ENCODE data around the gene MAPK8.

Gene MAPK8

DNA sequence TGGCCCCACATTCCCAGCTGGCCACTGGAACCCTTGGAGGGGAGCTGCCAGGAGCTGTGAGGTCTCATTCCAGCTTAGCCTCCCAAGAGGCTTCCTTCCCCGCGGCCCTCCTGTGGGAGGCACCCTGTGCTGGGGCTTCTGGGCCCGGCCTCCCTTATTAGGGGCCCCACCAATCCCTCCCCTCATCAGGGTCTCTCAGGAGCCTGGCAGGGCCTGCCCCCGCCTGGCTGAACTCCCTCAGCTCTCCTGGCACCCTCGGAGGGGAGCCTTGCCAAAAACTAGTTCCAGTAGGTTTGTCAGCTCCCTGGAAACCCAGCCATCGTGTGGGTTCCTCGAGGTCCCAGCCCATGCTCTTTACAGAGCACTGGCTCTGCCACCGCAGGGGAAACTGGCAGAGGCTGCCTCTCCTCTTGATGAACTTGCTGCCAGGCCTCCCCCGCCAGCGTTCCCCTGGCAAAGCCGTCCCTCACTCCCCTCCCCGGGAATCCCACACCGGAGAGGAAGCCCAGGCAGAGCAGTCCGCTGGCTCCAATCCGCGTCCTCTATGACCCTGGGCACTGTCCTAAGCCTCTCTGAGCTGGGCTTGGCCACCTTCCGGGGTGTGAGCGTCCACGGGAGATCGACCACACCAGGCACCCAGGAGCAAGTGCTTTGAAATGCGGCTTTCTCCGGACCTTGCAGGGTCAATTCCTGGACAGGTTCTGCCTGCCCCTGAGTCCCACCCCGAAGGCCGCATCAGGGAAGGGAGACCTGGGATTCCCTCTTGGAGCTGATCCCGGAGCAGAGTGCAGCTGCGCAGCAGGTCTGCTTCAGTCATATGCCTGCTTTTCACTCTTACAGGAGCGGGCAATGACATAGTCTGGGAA, 158.6 kb downstream of the MAPK8 start:
- no peak for DNase-seq

- no peak for DNase-seq
Measured at GRCh38 chr10:48465860-48466521, 159.5 kb downstream of the MAPK8 start.

- DNase-seq = peak in 1 of 3 experiments; percentile 5
Measured at GRCh38 chr10:48466611-48467240, 160.2 kb downstream of the MAPK8 start.

GRCh38 chr10:48467669-48468068, 161.2 kb downstream of the MAPK8 start:
- DNase-seq = no peak

- no peak for DNase-seq
Measured at GRCh38 chr10:48468130-48468790, 161.8 kb downstream of the MAPK8 start.

- DNase-seq = no peak
Measured at GRCh38 chr10:48468866-48469511, 162.5 kb downstream of the MAPK8 start.

GRCh38 chr10:48469516-48470020, 163.1 kb downstream of the MAPK8 start:
- no peak for DNase-seq

GRCh38 chr10:48470115-48470892, 163.8 kb downstream of the MAPK8 start:
- DNase-seq = peak in 1 of 3 experiments; percentile 1

DNA sequence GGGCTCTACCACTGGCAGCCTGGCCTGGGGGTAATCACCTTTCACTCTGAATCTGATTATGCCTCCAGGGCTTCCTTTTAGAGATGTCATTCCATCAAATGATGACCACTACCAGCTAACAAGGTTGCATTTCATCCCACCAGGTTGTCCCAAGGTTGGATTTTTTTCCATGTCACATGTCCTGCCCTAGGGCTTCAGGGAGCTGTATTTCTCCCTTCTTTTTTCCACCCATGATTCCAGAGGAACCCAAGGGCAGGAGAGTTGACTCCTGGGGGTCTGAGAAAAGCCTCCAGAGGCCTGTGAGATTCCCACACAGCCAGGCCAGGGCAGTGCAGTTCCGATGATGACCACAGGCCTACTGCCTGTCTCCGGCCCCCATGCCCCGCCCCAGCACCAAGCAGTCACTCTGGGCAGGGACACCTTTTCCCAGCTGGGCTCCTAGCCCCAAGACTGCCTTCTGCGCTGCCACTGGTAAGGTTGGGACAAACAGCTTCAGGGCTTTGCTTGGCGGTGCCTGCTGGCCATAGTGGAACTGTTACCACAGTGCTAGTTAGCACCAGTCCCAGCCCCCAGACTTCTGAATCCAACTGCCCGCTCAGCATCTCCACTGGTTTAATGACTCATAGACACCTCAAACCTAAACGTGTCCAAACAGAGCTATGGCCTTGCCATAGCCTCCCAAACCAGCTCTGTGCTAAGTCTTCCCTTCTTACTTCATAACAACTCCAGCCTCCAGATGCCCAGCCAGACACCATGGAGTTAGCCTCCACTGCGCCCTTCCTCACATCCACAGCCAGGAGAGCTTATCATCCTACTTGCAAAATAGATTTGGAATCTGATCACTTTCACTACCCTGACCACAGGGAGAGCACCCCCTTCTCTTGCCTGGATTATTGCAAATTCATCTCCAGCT, 164.7 kb downstream of the MAPK8 start:
- DNase-seq = no peak

DNA sequence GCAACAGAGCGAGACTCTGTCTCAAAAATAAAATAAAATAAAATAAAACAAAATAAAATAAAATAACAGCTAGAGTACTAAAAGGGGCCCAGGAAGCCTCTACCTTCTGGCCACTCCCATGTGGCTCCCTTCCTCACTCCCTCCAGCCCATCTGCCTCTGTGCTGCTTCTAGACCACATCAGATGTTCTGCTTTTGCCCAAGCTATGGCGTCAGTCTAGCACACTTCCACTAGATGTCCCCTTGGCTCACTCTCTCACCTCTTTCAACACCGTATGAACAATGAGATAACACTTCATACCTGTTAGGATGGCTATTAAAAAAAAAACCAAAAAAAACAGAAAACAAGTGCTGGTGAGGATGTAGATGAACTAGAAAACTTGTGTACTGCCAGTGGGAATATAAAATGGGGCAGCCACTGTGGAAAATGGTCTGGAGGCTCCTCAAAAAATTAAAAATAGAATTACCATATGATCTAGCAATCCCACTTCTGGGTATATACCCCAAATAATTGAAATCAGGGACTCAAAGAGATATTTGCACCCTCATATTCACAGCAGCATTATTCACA, 166.1 kb downstream of the MAPK8 start:
- DNase-seq = no peak

GRCh38 chr10:48473704-48474103, 167.2 kb downstream of the MAPK8 start:
- no peak for DNase-seq

- DNase-seq = no peak
Measured at GRCh38 chr10:48474765-48475365, 168.4 kb downstream of the MAPK8 start.

DNA sequence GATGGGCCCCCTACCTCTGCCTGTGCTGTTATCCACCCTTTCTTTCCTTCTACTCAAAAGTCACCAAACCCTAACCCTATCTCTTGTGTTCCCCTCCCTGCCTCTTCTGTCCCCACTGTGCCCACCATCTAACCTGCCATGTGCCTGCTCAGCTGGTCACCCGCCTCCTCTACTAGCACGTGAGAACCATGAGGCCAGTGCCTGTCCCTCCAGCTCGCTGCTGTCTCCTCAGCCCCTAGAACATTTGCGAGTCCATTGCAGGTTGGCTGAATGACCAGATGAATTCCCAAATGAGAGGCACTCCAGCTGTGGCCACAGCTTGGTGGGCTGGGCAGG, 169.4 kb downstream of the MAPK8 start:
- no peak for DNase-seq

DNA sequence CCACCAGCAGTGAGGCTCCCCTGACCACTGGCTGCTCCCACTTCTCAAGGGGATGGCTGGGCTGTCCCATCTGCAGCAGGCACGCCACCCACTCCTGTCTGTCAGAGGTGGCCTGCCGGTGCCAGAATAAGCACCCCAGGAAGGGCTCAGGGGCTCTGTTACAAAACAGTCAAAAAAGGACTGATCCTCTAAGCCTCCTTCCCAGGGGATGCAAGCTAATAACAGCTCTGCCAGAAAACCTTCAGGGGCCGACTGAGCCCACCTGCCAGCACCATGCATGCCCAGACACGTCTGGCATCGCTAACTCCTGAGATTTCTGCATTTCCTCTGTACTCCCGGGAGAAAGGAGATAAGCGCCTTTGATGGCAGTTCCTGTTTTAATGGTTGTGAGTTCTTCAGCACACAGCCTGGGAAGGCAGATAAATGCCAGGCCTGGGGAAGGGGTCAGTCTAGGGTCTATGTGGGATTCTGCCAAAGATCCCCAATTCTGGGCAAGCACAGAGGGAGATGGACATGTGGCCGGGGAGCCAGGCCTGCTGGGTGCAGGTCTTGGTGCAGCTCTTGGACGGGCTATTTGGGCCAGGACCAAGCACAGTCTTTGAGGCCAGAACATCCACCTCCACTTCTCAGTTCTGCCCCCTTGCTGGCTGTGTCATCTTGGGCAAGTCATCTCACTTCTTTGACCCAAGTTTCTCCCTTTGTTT, 170.0 kb downstream of the MAPK8 start:
- peak in 2 of 3 experiments; percentile 50 to 78 for DNase-seq

DNA sequence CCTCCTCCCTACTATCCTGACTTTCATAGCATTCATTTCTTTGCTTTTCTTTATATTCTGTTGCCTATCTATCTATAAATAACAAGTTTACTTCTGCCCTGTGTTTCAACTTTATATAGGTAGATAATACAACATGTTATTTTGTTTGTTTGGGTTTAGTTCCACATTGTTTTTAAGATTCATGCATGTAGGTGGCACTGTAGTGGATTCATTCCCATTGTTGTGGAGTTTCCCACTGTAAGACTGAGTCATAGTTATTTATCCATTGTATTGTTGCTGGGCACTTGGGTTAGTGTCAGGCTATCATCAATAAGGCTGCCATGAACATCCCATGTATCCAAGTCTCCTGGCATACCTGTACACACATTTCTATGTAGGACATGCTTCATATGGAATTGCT, 170.7 kb downstream of the MAPK8 start:
- DNase-seq = no peak

DNA sequence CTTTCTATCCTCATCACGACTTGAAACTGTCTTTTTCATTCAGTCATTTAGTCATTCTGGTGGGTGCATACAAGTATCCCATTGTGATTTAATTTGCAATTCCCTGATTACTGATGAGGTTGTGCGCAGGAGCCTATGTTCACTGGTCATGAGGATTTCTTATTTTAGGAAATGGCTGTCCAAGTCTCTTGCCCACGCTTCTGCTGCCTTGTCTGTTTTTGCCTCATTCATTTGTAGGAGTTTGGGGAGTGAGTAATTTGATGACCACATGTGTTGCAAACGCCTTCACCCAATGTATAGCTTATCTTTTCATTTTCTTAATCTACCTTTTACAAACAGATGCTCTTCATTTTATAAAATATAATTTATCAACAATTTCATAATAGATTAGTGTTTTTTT, 171.1 kb downstream of the MAPK8 start:
- DNase-seq = no peak

- no peak for DNase-seq
Measured at GRCh38 chr10:48478469-48478868, 172.0 kb downstream of the MAPK8 start.

- no peak for DNase-seq
Measured at GRCh38 chr10:48478980-48479811, 172.7 kb downstream of the MAPK8 start.
